ENCODE measurements around the gene FAM222B.

FAM222B gene

DNA sequence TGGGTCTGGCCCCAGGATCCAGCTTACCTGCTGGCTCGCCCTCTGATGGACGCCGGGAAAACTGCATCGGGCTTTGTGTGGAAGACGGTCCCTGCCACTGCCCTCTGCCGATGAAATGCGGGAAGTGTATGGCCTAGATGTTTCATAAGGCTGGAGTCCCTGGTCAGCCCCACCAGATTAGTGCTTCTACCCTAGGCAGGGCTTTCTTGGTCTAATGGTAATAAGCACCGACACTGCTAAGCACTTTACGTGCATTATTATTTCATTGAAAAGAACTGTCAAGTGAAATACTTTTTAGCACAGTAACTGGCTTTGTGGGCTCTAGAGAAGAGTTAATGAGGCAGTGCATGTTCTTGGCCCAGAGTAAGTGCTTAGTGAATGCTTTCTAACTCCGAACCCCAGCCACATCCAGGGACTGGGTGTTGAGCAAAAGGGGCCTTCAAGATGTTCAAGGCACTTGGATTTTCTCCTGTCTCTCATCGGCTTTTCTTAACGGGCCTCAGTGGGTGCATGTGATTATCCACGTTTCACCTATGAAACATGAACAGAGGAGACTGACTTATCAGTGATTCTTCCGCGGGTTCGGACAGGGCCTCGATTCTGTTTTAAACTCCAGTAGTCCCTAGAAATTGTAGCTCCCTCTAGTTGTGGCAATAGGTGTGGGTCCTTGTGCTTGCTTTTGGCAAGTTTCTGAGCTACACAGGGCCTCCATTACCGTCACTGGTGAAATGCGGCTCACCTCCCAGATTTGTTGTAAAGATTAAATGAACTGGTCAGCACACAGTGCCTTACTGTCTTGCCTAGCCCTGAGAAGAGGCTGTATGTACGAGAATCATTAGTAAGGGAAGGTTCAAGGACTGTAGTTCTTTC is 92.2 kb downstream of the FAM222B start:
- H3K27ac Mint-ChIP-seq, result peak overlapping the region; percentile 17
- H3K9me3 Mint-ChIP-seq, result no peaks in the 10 kb centered on the region
- peaks cover 87% of the 10 kb centered on the region for H3K36me3 Mint-ChIP-seq
- peaks cover 29% of the 10 kb centered on the region for H3K4me1 Mint-ChIP-seq
- ATAC-seq (peak; percentile 84), DNase-seq (ENCODE audit: low spot score in 2 of 2) (peak; percentile 82 to 94)
- H3K4me3 Mint-ChIP-seq, result no peak overlapping the region

DNA sequence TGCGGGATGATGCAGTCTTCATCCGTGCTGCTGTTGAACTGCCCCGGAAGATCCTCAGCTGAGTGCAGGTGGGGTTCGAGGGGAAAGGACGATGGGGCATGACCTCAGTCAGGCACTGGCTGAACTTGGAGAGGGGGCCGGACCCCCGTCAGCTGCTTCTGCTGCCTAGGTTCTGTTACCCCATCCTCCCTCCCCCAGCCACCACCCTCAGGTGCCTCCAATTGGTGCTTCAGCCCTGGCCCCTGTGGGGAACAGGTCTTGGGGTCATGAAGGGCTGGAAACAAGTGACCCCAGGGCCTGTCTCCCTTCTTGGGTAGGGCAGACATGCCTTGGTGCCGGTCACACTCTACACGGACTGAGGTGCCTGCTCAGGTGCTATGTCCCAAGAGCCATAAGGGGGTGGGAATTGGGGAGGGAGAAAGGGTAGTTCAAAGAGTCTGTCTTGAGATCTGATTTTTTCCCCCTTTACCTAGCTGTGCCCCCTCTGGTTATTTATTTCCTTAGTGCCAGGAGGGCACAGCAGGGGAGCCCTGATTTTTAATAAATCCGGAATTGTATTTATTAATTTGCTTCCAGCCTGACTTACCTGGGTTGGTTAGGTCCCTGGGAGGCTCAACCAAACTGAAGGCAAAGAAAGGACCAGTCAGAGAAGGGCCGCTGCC is 92.9 kb downstream of the FAM222B start:
- no peaks in the 10 kb centered on the region for H3K9me3 Mint-ChIP-seq
- no peak for ATAC-seq
- H3K27ac Mint-ChIP-seq, result peak overlapping the region; percentile 17
- no peak for DNase-seq (ENCODE audit: low spot score in 2 of 2)
- peaks cover 29% of the 10 kb centered on the region for H3K4me1 Mint-ChIP-seq
- H3K36me3 Mint-ChIP-seq, result peaks cover 87% of the 10 kb centered on the region
- H3K4me3 Mint-ChIP-seq, result no peak overlapping the region

DNA sequence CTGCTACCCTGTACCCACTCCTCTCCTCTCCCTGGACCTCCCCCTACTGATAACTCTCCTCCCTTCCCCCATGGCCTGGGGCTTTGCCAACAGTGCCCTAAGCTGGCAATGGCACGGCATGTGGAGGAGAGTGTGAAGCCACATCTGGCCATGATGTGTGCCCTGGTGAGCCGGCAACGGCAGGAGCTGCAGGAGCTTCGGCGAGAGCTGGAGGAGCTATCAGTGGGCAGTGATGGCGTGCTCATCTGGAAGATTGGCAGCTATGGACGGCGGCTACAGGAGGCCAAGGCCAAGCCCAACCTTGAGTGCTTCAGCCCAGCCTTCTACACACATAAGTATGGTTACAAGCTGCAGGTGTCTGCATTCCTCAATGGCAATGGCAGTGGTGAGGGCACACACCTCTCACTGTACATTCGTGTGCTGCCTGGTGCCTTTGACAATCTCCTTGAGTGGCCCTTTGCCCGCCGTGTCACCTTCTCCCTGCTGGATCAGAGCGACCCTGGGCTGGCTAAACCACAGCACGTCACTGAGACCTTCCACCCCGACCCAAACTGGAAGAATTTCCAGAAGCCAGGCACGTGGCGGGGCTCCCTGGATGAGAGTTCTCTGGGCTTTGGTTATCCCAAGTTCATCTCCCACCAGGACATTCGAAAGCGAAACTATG is 93.6 kb downstream of the FAM222B start:
- no peak for ATAC-seq
- H3K27ac Mint-ChIP-seq, result peak overlapping the region; percentile 78
- peaks cover 29% of the 10 kb centered on the region for H3K4me1 Mint-ChIP-seq

DNA sequence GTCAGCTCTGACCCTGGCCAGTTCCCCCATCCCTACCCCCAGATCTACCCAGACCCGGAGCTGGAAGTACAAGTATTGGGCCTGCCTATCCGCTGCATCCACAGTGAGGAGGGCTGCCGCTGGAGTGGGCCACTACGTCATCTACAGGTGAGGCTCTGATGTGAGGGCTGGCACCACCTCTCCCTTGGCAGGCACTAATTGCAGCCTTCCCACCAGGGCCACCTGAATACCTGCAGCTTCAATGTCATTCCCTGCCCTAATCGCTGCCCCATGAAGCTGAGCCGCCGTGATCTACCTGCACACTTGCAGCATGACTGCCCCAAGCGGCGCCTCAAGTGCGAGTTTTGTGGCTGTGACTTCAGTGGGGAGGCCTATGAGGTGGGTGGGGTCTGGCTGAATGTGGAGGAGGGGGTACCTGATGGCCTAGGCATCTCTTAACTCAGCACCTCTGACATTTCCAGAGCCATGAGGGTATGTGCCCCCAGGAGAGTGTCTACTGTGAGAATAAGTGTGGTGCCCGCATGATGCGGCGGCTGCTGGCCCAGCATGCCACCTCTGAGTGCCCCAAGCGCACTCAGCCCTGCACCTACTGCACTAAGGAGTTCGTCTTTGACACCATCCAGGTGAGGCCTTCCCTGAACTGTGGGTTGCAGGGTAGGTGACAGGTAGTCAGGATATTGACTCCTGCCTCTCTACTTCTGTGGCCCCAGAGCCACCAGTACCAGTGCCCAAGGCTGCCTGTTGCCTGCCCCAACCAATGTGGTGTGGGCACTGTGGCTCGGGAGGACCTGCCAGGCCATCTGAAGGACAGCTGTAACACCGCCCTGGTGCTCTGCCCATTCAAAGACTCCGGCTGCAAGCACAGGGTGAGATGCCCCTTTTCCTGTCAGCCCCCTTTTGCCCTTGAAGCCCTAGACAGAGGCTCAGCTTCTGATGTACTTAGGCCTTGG is 94.5 kb downstream of the FAM222B start:
- H3K27ac Mint-ChIP-seq, result peak overlapping the region; percentile 78
- H3K36me3 Mint-ChIP-seq, result peaks cover 87% of the 10 kb centered on the region
- ATAC-seq (no peak), DNase-seq (ENCODE audit: low spot score in 2 of 2) (no peak)
- no peaks in the 10 kb centered on the region for H3K9me3 Mint-ChIP-seq
- H3K4me1 Mint-ChIP-seq, result peaks cover 31% of the 10 kb centered on the region
- H3K4me3 Mint-ChIP-seq, result no peak overlapping the region

More for the DNA sequence above, 93.6 kb downstream of the FAM222B start:
- Mint-ChIP-seq H3K9me3 (no peaks in the 10 kb centered on the region), H3K36me3 (peaks cover 87% of the 10 kb centered on the region), H3K4me3 (no peak overlapping the region)
- DNase-seq (ENCODE audit: low spot score in 2 of 2), result no peak

DNA sequence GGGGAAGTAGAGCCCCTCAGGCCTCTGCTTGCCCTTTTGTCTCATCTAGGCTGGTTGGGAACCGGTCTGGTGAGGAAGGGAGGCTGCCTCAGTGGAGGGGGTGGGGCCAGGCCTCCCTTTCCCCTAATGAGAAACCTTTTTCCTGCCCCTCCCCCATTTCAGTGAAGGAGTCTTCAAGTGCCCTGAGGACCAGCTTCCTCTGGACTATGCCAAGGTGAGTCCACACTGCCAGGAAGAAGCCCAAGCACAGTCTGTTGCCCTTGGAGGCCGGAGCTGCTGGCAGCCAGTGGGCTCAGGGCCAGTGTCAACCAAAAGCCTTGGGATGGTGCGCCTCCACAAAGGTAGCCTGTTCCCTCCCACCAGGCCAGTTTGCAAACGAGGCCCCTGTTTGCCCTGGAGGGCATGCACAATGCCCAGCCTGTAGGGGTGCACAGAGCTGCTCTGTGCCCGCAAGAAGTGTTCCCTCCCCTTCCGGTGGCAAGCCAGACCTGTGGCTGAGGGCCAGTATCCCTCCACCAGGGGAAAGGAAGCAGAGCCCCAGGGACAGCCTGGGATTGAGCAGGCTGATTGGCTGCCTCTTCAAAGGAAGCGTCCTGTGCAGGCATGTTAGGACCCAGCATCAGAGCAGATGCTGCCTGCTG is 95.4 kb downstream of the FAM222B start:
- Mint-ChIP-seq H3K9me3 (no peaks in the 10 kb centered on the region), H3K36me3 (peaks cover 80% of the 10 kb centered on the region), H3K4me1 (peaks cover 34% of the 10 kb centered on the region), H3K4me3 (peak overlapping the region; percentile 84), H3K27ac (peak overlapping the region; percentile 94)
- DNase-seq (ENCODE audit: low spot score in 2 of 2) (no peak), ATAC-seq (no peak)

DNA sequence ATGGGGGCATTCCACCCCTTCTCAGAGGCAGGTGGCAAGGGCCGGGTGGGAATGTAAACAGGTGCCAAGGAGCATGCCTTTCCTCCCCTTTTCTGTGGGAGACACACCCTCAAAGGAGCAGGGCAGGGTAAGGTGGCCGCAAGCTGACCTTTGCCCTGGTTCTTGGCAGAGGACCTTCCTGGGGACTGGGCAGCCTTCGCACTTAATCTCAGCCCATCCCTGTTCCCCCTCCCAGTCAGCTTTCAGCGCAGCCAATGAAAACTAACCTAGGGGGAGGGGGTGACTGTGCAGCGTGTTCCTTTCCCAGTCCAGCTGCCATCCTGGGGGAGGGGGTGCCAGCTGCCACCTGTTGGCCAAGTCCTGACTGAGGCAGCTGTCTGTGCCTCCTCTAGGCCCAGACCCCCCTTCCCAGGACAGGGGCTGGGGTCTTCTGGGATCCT is 96.0 kb downstream of the FAM222B start:
- Mint-ChIP-seq H3K9me3 (no peaks in the 10 kb centered on the region), H3K36me3 (peaks cover 75% of the 10 kb centered on the region), H3K4me1 (peaks cover 34% of the 10 kb centered on the region), H3K27ac (peak overlapping the region; percentile 94), H3K4me3 (peak overlapping the region; percentile 84)
- ATAC-seq (no peak), DNase-seq (ENCODE audit: low spot score in 2 of 2) (no peak)

DNA sequence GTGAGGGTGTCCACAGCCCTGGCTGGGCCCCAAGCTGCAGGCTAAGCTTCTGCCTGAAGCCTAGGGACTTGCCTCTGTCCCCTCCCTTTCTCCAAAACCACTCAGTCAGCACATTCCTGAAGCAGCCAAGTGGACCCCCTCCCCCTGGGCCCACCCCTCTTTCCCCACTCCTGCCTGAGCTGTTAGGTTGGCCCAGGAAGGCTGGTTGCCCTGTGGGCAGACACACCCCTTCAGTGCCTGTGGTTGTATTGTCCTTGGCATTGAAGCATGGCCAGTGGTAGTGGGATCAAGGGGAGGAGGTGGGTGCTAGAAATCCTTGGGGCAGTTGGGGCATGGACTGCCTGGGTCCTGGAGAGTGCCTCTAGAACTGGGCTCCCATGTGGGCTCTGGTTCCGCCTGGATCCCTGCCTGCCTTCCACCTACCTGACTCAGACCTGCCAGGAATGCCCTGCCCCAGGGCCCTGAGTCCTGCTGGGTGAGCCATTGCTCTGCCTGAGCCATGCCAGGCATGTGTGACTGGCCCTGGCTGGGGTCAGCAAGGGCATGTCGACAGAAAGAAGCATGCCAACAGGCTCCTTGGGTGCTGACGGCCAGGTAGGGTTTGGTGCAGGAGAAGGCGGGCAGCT is 96.7 kb downstream of the FAM222B start:
- ATAC-seq (no peak), DNase-seq (ENCODE audit: low spot score in 2 of 2) (no peak)
- Mint-ChIP-seq H3K9me3 (no peaks in the 10 kb centered on the region), H3K4me1 (peaks cover 34% of the 10 kb centered on the region), H3K27ac (peak overlapping the region; percentile 94), H3K4me3 (peak overlapping the region; percentile 84), H3K36me3 (peaks cover 67% of the 10 kb centered on the region)

DNA sequence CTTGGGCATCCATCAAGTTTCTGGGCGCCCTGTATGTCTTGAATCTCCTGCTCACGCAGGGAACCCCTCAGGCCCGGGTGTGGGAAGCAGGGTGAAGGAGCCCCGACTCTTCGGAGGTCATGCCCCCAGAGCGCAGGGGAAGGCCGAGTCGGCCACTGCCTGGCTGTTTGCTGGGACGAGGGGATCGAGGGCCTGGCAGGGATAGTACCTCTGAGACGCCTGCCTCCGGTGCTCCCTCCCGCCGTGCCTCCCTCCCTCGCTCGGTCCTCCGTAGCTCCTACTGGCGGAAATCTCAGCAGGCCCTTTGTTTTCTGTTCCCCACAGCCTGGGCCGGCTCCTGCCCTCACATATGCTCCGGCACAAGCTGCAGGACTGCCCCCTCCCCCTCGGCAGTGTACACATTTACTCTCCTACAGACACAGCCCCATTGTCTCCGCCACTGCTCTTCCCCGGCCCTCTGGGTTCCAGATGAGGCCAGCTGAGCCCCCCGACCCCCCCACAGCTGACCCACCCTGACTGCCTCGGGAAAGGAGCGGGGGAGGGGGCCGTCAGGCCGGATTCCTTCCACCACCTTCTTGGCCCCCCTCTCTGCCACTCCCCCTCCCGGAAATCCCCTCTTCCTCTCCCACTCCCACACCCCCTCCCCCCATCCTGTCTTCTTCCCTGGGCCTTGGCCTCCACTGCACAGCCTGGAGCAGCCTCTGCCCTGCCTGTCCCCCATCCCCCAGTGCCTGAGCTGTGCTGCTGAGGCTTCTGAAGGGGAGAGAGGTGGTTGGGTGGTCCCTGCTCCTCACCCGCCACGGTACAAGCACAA is 97.4 kb downstream of the FAM222B start:
- H3K27ac Mint-ChIP-seq, result peak overlapping the region; percentile 94
- peak in 1 of 2 donors; percentile 70 for DNase-seq (ENCODE audit: low spot score in 2 of 2)

DNA sequence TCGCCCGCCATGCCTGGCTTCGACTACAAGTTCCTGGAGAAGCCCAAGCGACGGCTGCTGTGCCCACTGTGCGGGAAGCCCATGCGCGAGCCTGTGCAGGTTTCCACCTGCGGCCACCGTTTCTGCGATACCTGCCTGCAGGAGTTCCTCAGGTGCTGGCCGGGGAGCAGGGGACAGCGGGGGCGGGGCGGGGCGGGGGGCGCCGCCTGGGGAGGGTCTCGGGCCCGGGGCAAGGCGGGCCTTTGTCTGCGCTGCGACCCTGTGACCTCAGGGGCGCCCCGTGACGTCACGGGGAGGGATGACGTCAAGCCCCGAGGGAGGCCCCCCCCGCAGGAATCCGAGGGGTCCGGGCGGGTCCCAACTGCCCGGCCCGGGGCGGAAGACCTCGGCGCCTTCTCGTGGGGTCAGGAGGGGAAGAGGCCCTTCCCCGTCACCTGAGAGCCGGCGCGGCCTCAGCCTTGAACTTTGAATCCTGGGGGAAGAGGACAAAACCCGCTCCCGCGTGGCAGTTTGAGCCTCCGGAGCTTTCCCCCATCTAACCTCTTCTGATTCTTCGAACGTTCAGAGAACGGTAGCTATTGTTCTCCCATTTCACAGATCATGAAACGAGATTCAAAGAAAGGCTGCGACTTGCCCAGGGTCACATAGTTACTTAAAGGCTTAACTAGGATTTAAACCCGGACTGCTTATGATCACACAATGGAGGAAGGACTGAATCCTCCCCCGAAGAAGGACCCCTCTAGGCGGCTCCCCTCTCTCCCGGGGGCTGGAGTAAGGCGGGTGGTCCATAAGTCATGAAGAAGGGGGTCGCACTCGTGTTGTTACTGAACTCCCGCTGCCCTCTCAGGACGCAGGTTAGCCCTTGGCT is 98.3 kb downstream of the FAM222B start:
- Mint-ChIP-seq H3K4me1 (peaks cover 36% of the 10 kb centered on the region), H3K36me3 (peaks cover 52% of the 10 kb centered on the region), H3K4me3 (peak overlapping the region; percentile 84), H3K9me3 (no peaks in the 10 kb centered on the region), H3K27ac (peak overlapping the region; percentile 94)
- ATAC-seq, result peak; percentile 61
- peak; percentile 46 to 84 for DNase-seq (ENCODE audit: low spot score in 2 of 2)

More for the DNA sequence above, 97.4 kb downstream of the FAM222B start:
- peaks cover 34% of the 10 kb centered on the region for H3K4me1 Mint-ChIP-seq
- no peaks in the 10 kb centered on the region for H3K9me3 Mint-ChIP-seq
- H3K4me3 Mint-ChIP-seq, result peak overlapping the region; percentile 84
- peaks cover 60% of the 10 kb centered on the region for H3K36me3 Mint-ChIP-seq
- ATAC-seq, result no peak

DNA sequence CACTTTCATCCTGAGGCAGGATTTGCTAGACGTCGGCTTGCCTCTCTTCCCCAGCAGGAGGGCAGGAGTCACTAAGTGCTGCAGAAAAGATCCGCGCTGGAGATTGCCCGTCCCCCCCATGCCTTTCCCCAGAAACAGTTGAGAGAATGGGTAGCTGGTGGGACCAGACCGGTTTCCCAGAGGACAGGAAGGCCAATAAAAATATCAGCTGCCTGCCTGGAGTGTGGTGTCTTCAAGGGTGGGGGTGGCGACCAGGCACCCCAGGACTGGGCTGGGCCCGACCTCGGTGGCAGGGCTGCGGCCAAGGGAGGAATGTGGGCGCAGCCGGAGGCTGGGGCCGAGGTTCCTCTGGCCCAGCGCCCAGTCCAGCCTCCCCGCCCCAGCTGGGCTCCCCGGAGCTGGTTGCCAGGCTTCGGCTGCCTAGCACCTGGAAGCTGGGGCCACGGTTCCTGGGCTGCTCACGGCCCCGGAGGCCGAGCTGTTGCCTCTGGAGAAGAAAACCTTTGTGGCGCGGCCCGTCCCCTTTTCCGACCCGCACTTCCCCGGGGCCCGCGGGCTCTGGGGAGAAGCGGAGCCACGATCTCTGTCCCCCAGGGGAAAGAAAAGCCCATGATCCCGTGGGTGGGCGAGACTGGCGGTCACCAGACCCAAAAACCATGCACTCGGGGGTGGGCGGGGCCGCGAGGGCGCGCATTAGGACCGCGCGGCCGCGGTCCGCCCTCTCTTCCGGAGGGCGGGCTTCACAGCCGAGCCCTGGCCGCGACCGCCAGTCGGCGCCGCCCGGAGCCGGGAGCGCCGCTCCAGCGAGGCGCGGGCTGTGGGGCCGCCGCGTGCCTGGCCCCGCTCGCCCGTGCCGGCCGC is 99.1 kb downstream of the FAM222B start, which contains the start of gene TRAF4:
Gene TRAF4 (plus strand): TSS at position 769 of the 861 bp plus-strand sequence. CDS start 102 bp downstream, outside the sequence.
- peak; percentile 66 to 87 for DNase-seq (ENCODE audit: low spot score in 2 of 2)
- H3K27ac Mint-ChIP-seq, result peak within 1 kb of the TSS; percentile 94
- H3K36me3 Mint-ChIP-seq, result peaks cover 43% of the 10 kb centered on the region
- H3K4me1 Mint-ChIP-seq, result peaks cover 36% of the 10 kb centered on the region
- peak within 1 kb of the TSS; percentile 84 for H3K4me3 Mint-ChIP-seq
- ATAC-seq, result peak; percentile 91
- no peaks in the 10 kb centered on the region for H3K9me3 Mint-ChIP-seq

Data from stimulated activated effector memory CD8-positive, alpha-beta T cell treated with anti-CD3 and anti-CD28 coated beads, Interleukin-12 subunit alpha, Interleukin-12 subunit beta, amount 100 ng/mL, for 72 hours (primary cell).